ENCODE measurements around the gene ICAM3.

- TF ChIP-seq CTCF (IDR thresholded peaks at IDR 0.05) = no peak
- TF ChIP-seq POLR2A (IDR thresholded peaks at IDR 0.05) = no peak
Measured at GRCh38 chr19:10286803-10287737, 52.4 kb downstream of the ICAM3 start, which contains the start of gene ICAM4.
